HT-29 (cell line): Measurements from ENCODE around the gene BRAF. TPM values are rescaled to one million over a fixed set of nuclear protein-coding genes. Genes with fewer than 3 reads are reported as not detected.
A peak's percentile ranks its signal among the peaks of the same experiment; 100 is the strongest.
"Not testable (repeated sequence)": the region's sequence is repeated elsewhere in the genome, so short reads cannot be mapped to it uniquely, and the experiment has no call there.

ENCODE experiments used
- DNase-seq: peaks from one replicate; pipeline ENCODE4 v3.0.0-alpha.2; 2015; ENCODE audit warnings: low spot score
- total RNA-seq: library from RNA; depleted of rRNA; stranded (reverse); fragments of >200 nt; shearing (Covaris generic); gene quantifications from 2 replicates; pipeline ENCODE4 v1.2.3, GENCODE V29; 2014

Gene BRAF
- total RNA-seq, 1 experiment from 2014 or later: 8.3 TPM

- no peak for DNase-seq
Measured at GRCh38 chr7:140771826-140772225, 152.9 kb downstream of the BRAF start.

DNA sequence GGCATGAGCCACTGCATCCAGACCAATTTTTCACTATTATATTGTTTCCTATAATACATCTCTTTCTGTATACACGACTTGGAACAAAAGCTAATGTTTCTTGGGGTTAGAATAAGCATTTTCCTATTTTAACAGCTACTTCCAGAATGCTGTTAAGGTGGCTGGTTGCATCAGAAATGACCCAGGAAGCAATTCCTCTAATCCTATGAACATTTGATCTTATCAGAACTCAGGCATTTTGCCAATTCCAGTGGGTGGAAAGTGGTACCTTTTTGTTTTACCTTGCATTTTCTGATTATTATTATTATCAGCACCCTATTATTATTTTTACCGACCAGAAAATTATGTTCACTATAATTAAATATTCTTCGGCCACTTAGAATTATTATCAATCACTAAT is 154.9 kb downstream of the BRAF start:
- DNase-seq: peak; percentile 32

DNA sequence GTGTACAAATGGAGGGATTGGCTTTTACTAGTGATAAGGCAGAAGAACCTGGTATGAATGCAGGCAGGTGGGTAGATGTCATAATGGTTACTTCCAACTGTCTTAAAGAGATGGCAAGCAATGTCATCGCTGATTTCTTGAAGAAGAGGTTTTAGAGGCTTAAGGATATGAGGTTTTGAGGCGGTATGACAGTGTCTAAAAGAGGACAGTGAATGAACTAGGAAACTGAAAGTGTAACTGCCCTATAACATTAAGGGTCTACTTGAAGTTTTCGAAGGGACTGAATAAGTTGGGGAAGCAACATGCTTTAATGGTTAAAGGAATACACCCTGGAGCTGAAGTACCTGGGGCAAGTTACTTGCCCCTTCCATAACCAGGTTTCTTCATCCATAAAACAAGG is 157.3 kb downstream of the BRAF start:
- no peak for DNase-seq

DNA sequence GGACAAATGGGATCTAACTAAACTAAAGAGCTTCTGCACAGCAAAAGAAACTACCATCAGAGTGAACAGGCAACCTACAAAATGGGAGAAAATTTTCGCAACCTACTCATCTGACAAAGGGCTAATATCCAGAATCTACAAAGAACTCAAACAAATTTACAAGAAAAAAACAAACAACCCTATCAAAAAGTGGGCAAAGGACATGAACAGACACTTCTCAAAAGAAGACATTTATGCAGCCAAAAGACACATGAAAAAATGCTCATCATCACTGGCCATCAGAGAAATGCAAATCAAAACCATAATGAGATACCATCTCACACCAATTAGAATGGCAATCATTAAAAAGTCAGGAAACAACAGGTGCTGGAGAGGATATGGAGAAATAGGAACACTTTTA is 159.3 kb downstream of the BRAF start:
- DNase-seq: not testable (repeated sequence)

DNA sequence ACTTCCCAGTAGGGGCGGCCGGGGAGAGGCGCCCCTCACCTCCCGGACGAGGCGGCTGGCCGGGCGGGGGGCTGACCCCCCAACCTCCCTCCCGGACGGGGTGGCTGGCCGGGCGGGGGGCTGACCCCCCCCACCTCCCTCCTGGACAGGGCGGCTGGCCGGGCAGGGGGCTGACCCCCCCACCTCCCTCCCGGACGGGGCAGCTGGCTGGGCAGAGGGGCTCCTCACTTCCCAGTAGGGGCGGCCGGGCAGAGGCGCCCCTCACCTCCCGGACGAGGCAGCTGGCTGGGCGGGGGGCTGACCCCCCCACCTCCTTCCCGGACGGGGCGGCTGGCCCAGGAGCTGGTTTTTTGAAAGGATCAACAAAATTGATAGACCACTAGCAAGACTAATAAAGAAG is 161.6 kb downstream of the BRAF start:
- DNase-seq: not testable (repeated sequence)

DNA sequence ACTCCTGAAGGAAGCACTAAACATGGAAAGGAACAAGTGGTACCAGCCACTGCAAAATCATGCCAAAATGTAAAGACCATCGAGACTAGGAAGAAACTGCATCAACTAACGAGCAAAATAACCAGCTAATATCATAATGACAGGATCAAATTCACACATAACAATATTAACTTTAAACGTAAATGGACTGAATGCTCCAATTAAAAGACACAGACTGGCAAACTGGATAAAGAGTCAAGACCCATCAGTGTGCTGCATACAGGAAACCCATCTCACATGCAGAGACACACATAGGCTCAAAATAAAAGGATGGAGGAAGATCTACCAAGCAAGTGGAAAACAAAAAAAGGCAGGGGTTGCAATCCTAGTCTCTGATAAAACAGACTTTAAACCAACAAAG is 163.4 kb downstream of the BRAF start:
- DNase-seq: not testable (repeated sequence)

DNA sequence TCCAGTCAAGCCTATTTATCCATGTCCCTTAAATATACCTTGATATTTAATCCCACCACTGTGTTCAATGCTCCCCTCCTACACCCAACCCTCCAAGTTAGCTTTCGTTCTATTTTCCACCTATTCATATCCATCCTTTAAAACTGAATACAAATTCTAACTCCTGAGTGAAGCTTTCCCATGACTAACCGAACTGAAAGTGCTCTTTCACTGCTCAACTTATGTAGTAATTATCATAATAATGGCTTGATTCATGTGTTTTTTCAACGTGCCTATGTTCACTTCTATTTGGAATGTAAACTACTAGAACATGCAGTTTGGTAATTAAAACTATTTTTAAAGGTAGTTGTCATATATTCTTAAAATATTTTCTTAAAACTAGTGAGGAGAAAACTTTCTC is 170.2 kb downstream of the BRAF start:
- DNase-seq: no peak

- no peak for DNase-seq
Measured at GRCh38 chr7:140752533-140752932, 172.2 kb downstream of the BRAF start.

DNA sequence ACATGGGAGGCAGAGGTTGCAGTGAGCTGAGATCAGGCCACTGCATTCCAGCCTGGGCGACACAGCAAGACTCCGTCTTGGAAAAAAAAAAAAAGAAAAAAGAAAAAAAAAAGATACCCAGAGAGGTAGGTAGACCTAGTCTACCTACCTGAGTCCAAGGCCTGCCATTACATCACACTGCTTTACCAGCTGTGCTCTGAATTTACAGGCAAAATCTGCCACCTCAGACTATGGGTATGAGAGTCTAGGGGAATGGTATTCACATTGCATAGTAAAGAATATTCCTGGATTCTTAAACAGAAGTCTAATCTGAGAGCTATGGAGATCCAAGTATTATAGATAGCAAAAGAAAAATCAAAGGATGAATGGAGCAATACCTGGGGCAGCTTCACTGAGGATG is 178.0 kb downstream of the BRAF start:
- DNase-seq: no peak

- no peak for DNase-seq
Measured at GRCh38 chr7:140745266-140746058, 179.3 kb downstream of the BRAF start.

DNA sequence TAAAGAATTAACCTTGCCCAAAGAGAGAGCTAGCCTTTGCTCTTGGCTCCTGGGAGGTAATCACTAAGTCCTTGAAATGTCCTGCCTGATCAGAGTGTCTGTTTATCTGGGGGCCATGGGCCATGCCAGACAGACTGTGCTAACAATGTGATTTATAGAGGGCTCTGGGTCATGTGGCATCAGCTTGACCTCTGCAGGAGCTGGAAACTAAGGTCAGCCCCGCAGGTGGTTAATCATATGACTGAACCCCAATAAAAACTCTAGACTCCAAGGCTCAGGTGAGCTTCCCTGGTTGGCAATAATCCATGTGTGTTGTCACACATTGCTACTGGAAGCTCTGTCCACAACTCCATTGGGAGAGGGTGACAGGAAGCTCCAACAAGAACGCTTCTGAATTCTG is 180.7 kb downstream of the BRAF start:
- DNase-seq: no peak

- DNase-seq: not testable (repeated sequence)
Measured at GRCh38 chr7:140743255-140743654, 181.5 kb downstream of the BRAF start.

DNA sequence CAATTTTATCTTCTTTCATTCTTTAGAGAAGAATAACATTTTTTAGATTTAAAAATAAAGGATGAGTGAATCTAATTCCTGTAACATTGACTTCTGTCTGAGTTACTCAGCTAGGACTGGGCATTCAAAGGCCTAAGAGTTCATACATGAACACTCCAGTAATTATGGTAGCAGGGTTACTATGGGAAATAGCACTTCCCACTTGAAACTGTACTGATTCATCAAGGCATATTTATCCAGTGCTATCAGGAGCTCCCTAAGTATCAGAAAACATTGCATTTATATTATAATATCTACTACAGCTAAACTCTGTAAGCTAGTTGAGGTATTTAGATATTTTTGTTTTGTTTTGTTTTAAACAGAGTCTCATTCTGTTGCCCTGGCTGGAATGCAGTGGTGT is 186.4 kb downstream of the BRAF start:
- DNase-seq: no peak

DNA sequence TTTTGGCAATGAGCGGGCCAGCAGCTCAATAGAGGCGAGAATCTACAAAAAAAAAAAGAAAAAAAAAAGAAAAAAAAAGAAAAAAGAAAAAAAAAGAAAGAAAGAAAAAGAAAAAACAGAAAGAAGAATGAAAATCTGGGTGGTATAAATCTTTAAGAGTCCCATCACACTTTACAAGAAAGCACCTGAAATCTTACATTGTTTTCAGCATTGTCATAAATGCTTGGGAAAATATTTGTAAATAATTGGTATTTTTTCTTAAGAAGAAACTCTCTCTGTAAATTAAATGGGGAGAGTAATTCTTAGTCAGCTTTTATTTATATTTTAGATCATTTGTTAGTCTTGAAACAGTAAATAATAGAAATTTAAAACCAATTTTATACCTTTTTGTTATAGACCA is 190.0 kb downstream of the BRAF start:
- no peak for DNase-seq

GRCh38 chr7:140734096-140734495 is 190.6 kb downstream of the BRAF start:
- DNase-seq: no peak

DNA sequence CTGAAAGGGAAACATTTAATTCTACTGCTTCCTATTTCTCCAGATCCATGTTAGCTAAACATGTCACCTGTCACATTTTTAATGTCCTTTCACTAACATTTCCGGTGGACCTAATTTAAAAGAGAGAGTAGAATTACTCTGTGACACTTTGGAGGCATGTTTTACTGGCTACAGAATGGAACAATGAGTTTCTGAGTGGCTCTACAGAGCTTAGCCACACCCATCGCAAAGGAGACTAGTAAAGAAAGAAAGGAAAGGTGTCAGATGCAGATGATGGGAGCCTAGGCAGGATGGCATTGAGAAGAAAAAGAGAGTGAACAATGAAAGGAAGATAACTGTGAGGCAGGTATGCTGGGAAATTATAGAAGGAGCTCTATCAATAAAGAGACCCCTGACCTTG is 192.3 kb downstream of the BRAF start:
- no peak for DNase-seq

GRCh38 chr7:140726281-140726680 is 198.4 kb downstream of the BRAF start:
- peak; percentile 36 for DNase-seq

GRCh38 chr7:140724706-140725105 is 200.0 kb downstream of the BRAF start:
- DNase-seq: no peak

DNA sequence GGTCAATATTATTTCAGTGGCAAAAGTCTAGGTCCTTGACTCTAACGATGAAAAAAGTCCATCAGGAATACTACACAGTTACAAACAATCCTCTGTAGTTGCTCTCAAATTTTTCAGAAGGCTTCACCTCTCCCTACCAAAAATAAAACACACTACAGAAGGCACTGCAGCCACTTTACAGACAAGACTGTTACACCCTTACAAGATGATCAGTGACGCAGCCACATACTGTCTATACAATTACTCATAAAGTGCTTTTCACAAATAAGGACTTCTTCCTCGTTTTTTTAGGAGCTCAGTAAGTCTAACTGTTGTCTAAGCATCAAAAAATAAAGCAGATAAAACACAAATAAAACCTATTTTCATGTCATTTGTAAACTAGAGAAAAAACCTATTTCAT is 201.2 kb downstream of the BRAF start:
- no peak for DNase-seq

DNA sequence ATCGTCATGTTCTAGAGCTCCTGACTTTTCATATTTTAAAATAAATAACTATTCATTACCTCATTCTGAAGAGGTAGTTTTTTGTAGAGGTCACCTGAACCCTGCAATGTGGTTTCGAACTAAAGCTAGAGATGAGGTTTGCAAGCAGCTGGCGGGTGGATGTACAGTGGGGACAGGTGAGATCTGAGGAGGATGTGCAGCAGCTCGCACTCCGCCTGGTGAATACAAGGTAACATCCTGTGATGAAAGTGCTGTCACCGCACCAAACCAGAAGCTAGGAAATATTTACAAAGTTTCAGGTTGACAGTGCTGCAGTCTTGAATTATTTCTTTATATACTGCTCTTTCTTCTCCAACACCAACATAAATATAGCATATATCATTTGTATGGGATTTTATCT is 201.7 kb downstream of the BRAF start:
- DNase-seq: no peak

- DNase-seq: no peak
Measured at GRCh38 chr7:140722254-140722653, 202.5 kb downstream of the BRAF start.

DNA sequence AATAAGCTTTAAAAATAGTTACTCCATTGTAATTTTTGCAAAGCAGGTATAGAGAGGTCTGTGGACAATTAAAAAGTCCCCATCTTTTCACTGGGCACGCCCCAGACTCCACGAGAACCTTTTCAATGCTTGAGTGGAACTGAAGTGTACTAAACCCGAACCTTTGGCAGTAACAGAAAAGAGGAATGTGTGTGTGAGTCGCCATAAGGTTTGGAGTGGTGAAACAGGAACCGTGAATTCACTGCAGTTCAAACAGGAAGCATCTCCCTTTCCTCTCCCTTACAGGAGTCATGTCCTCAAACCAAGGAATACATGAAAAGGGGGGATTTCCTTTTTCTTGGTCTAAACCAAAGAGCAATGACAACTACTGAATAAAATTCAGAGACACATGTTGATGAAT is 205.0 kb downstream of the BRAF start:
- no peak for DNase-seq

DNA sequence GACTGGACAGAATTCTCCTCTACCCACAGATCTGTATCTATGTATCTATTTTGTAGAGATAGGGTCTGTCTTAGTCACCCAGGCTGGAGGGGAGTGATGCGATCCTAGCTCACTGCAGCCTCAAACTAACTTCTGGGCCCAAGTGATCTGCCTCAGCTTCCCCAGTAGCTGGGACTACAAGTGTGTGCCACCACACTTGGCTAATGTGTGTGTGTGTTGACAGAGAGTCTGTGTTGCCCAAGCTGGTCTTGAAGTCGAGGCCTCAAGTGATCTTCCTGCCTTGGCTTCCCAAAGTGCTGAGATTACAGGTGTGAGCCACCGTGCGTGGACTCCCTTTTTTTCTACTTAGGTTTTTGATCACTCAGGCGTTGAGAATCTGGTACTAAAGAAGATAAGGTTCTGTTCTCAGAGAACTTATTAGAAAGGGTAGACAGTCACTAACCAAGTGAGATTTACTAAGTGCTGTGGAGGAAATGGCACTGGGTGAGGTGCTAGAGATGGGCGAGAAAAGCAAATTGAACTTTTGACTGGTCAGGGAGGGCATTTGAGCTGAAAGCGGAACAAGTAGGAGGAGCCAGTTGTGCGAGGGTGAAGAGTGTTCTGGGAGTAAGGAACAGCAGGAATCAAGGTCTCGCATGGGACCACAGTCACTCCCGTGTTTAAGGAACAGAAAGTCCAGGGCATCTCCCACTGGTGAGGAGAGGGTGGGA is 210.2 kb downstream of the BRAF start:
- no peak for DNase-seq
